IMR-90 (cell line): Measurements from ENCODE around the gene KIFAP3. TPM values are rescaled to one million over a fixed set of nuclear protein-coding genes. Genes with fewer than 3 reads are reported as not detected.

Experiments
- ATAC-seq: fragments of 200-7000 bp; cut with Tn5 transposase; 2 replicates; pipeline ENCODE4 v1.9.1; 2020; ENCODE audit warnings: low read depth, mild to moderate bottlenecking, moderate library complexity
- BruUV-seq: library from RNA; stranded (reverse); fragments of 400-500 nt; replicated peaks from 2 replicates; lab custom pipeline; 2021; lab: Mats Ljungman, UMichigan
- CTCF ChIA-PET: fragments of 300-600 bp; formaldehyde crosslinking; extraction: SDS; loops from one replicate; lab custom pipeline; 2021; ENCODE audit warnings: antibody characterized with exemption; lab: Yijun Ruan, JAX
- POLR2A ChIA-PET: fragments of 300-600 bp; sonication (Branson Sonifier 250); formaldehyde crosslinking; loops from one replicate; lab custom pipeline; 2022; ENCODE audit warnings: antibody characterized with exemption; ENCODE audit not compliant: unreplicated experiment; lab: Charles Lee
- DNase-seq: peaks from one replicate; pipeline ENCODE4 v3.0.0; 2013
- H2AFZ ChIP-seq: replicated peaks from 2 replicates; pipeline ENCODE3; 2013; ENCODE audit warnings: low read length, mild to moderate bottlenecking; ENCODE audit not compliant: poor library complexity
- H2AK5ac ChIP-seq: 2 replicates; pipeline ENCODE4 v1.6.1; 2013; ENCODE audit warnings: low read depth, low read length, inconsistent platforms
- H2AK9ac ChIP-seq: replicated peaks from 2 replicates; pipeline ENCODE3; 2013; ENCODE audit warnings: mild to moderate bottlenecking, low read depth, low read length, moderate library complexity; ENCODE audit not compliant: poor library complexity
- H2BK120ac ChIP-seq: 2 replicates; pipeline ENCODE4 v1.6.1; 2013; ENCODE audit warnings: low read depth, low read length, inconsistent platforms
- H2BK15ac ChIP-seq: 3 replicates; pipeline ENCODE4 v1.6.1; 2013; ENCODE audit warnings: low read depth, low read length, inconsistent platforms
- H2BK20ac ChIP-seq: 2 replicates; pipeline ENCODE4 v1.6.1; 2013; ENCODE audit warnings: low read depth, mild to moderate bottlenecking, inconsistent platforms, low read length, moderate library complexity
- H2BK5ac ChIP-seq: 2 replicates; pipeline ENCODE4 v1.6.1; 2013; ENCODE audit warnings: mild to moderate bottlenecking, low read depth, low read length, inconsistent platforms; ENCODE audit not compliant: poor library complexity, severe bottlenecking
- H3K14ac ChIP-seq: replicated peaks from 2 replicates; pipeline ENCODE4 v1.6.1; 2013; ENCODE audit warnings: low read depth, low read length, inconsistent platforms
- H3K18ac ChIP-seq: 2 replicates; pipeline ENCODE4 v1.6.1; 2013; ENCODE audit warnings: low read depth, low read length, control low read depth
- H3K23ac ChIP-seq: 2 replicates; pipeline ENCODE4 v1.6.1; 2013; ENCODE audit warnings: low read depth, low read length, inconsistent platforms
- H3K27ac ChIP-seq: 2 replicates; pipeline ENCODE4 v1.5.1; 2013; ENCODE audit warnings: mild to moderate bottlenecking, control low read depth, low read length; ENCODE audit not compliant: insufficient read depth
- H3K27me3 ChIP-seq: 2 replicates; pipeline ENCODE4 v1.6.1; 2013; ENCODE audit warnings: low read length; ENCODE audit not compliant: control insufficient read depth, insufficient read depth
- H3K36me3 ChIP-seq: 2 replicates; pipeline ENCODE4 v1.6.1; 2013; ENCODE audit warnings: low read length, mixed read lengths; ENCODE audit not compliant: control insufficient read depth, insufficient read depth
- H3K4ac ChIP-seq: 2 replicates; pipeline ENCODE4 v1.6.1; 2013; ENCODE audit warnings: low read depth, low read length, inconsistent platforms
- H3K4me1 ChIP-seq: 2 replicates; pipeline ENCODE4 v1.6.1; 2013; ENCODE audit warnings: low read length, mixed read lengths; ENCODE audit not compliant: control insufficient read depth, insufficient read depth
- H3K4me2 ChIP-seq: 2 replicates; pipeline ENCODE4 v1.6.1; 2013; ENCODE audit warnings: low read depth, mild to moderate bottlenecking, control low read depth, low read length, moderate library complexity
- H3K4me3 ChIP-seq: 2 replicates; pipeline ENCODE4 v1.5.1; 2013; ENCODE audit warnings: low read depth, mild to moderate bottlenecking, control low read depth, low read length, moderate library complexity; ENCODE audit not compliant: insufficient read depth
- H3K56ac ChIP-seq: 2 replicates; pipeline ENCODE4 v1.6.1; 2013; ENCODE audit warnings: low read length, inconsistent platforms; ENCODE audit not compliant: insufficient read depth; ENCODE audit errors: extremely low read depth
- H3K79me1 ChIP-seq, 2 experiments: 2 replicates each; pipeline ENCODE4 v1.6.1; 2013; ENCODE audit warnings: low read length in 2 of 2, inconsistent platforms in 1 of 2, low read depth in 1 of 2
- H3K9ac ChIP-seq: 2 replicates; pipeline ENCODE4 v1.6.1; 2013; ENCODE audit warnings: low read depth, low read length, control low read depth
- H3K9me1 ChIP-seq: 2 replicates; pipeline ENCODE4 v1.6.1; 2013; ENCODE audit warnings: low read length, inconsistent platforms; ENCODE audit not compliant: insufficient read depth
- H3K9me3 ChIP-seq: 2 replicates; pipeline ENCODE4 v1.6.1; 2013; ENCODE audit warnings: low read length; ENCODE audit not compliant: control insufficient read depth, insufficient read depth
- H4K20me1 ChIP-seq: 2 replicates; pipeline ENCODE4 v1.6.1; 2013; ENCODE audit warnings: low read length, inconsistent platforms; ENCODE audit not compliant: insufficient read depth
- H4K5ac ChIP-seq: 2 replicates; pipeline ENCODE4 v1.6.1; 2013; ENCODE audit warnings: mild to moderate bottlenecking, low read depth, low read length, control low read depth
- H4K8ac ChIP-seq, 2 experiments: 2 replicates each; pipeline ENCODE4 v1.6.1; 2013; ENCODE audit warnings: low read depth in 2 of 2, low read length in 2 of 2, control low read depth in 1 of 2, inconsistent platforms in 1 of 2
- H4K91ac ChIP-seq: 2 replicates; pipeline ENCODE4 v1.6.1; 2013; ENCODE audit warnings: low read depth, low read length, inconsistent platforms; ENCODE audit not compliant: insufficient read depth
- BHLHE40 ChIP-seq: fragments of 150-350 bp; IDR thresholded peaks from 2 replicates; pipeline ENCODE4 v1.6.1; 2016; ENCODE audit warnings: mild to moderate bottlenecking, low read depth, low read length
- CEBPB ChIP-seq: IDR thresholded peaks from 2 replicates; pipeline ENCODE4 v1.6.1; 2012; ENCODE audit warnings: low read depth, low read length, improper control_type of control experiment
- CHD1 ChIP-seq: IDR thresholded peaks from 2 replicates; pipeline ENCODE4 v1.6.1; 2012; ENCODE audit warnings: low read depth, low read length, improper control_type of control experiment
- CTCF ChIP-seq: conservative IDR thresholded peaks from 2 replicates; pipeline ENCODE4 v1.5.1; 2012; ENCODE audit warnings: mild to moderate bottlenecking, low read depth, low read length, improper control_type of control experiment
- ELK1 ChIP-seq: fragments of 150-350 bp; IDR thresholded peaks from 2 replicates; pipeline ENCODE4 v1.6.1; 2016; ENCODE audit warnings: low read depth, mild to moderate bottlenecking, low read length, moderate library complexity, borderline replicate concordance
- MAFK ChIP-seq: IDR thresholded peaks from 2 replicates; pipeline ENCODE4 v1.6.1; 2012; ENCODE audit warnings: low read depth, low read length, improper control_type of control experiment
- MAZ ChIP-seq: IDR thresholded peaks from 2 replicates; pipeline ENCODE4 v1.6.1; 2012; ENCODE audit warnings: low read depth, mild to moderate bottlenecking, low read length, improper control_type of control experiment, moderate library complexity, borderline replicate concordance
- MXI1 ChIP-seq: IDR thresholded peaks from 2 replicates; pipeline ENCODE4 v1.6.1; 2012; ENCODE audit warnings: low read depth, mild to moderate bottlenecking, low read length, moderate library complexity, borderline replicate concordance
- NFE2L2 ChIP-seq: fragments of 150-350 bp; IDR thresholded peaks from 2 replicates; pipeline ENCODE4 v1.6.1; 2016; ENCODE audit warnings: low read depth, mild to moderate bottlenecking, low read length
- RAD21 ChIP-seq: IDR thresholded peaks from 2 replicates; pipeline ENCODE4 v1.6.1; 2012; ENCODE audit warnings: low read length, improper control_type of control experiment
- RCOR1 ChIP-seq: IDR thresholded peaks from 2 replicates; pipeline ENCODE4 v1.6.1; 2012; ENCODE audit warnings: mild to moderate bottlenecking, low read length, improper control_type of control experiment; ENCODE audit not compliant: insufficient replicate concordance
- RFX5 ChIP-seq: IDR thresholded peaks from 2 replicates; pipeline ENCODE4 v1.8.0; 2012; ENCODE audit warnings: low read depth, mild to moderate bottlenecking, low read length, moderate library complexity
- SMC3 ChIP-seq: fragments of 150-350 bp; IDR thresholded peaks from 2 replicates; pipeline ENCODE4 v1.6.1; 2016; ENCODE audit warnings: low read depth, mild to moderate bottlenecking, antibody characterized with exemption, low read length, moderate library complexity
- USF2 ChIP-seq: fragments of 150-350 bp; IDR thresholded peaks from 2 replicates; pipeline ENCODE4 v1.6.1; 2017; ENCODE audit warnings: mild to moderate bottlenecking, antibody characterized with exemption, low read length, low read depth
- dilution Hi-C: fragments of 300-500 bp; cut with HindIII; formaldehyde crosslinking; loops from one replicate; pipeline ENCODE4 v1.14.3; 2018; ENCODE audit warnings: low sequenced_read_pairs; ENCODE audit not compliant: unreplicated experiment
- in situ Hi-C: fragments of 300-500 bp; cut with MboI; formaldehyde crosslinking; loops from 3 replicates; pipeline ENCODE4 v1.14.3; 2019; ENCODE audit warnings: low sequenced_read_pairs, inconsistent platforms, mixed read lengths
- intact Hi-C: fragments of 100-400 bp; cut with micrococcal nuclease; formaldehyde crosslinking; loops from 2 replicates; pipeline ENCODE4 v1.10.0; 2022
- polyA plus RNA-seq, 3 experiments: library from polyadenylated mRNA; depleted of rRNA; stranded (reverse); fragments of >200 nt; gene quantifications; 2 replicates each; pipeline ENCODE4 v1.2.3, GENCODE V29; 2012; ENCODE audit warnings: low replicate concordance in 1 of 3
- total RNA-seq: library from RNA; depleted of rRNA; stranded (reverse); fragments of >200 nt; gene quantifications from 2 replicates; pipeline ENCODE4 v1.2.3, GENCODE V29; 2012

The KIFAP3 gene
- total and polyA plus RNA-seq, 2 of the 4 experiments (the other 2 are of a cell fraction): 10.5 to 10.9 TPM

GRCh38 chr1:170044187-170044586, 30.3 kb downstream of the KIFAP3 start:
- Histone ChIP-seq H3K4me3 (no peak overlapping the region), H3K9me3 (no peaks in the 10 kb centered on the region), H3K4ac (no peak overlapping the region), H4K91ac (no peak overlapping the region), H2BK5ac (no peak overlapping the region), H2BK15ac (no peak overlapping the region), H3K27me3 (no peaks in the 10 kb centered on the region), H3K18ac (no peak overlapping the region), H4K5ac (no peak overlapping the region), H3K23ac (no peak overlapping the region), H3K4me2 (no peak overlapping the region), H4K8ac (no peak overlapping the region), H2AK5ac (no peak overlapping the region), H3K56ac (no peak overlapping the region), H2BK120ac (no peak overlapping the region), H3K14ac (no peak overlapping the region), H3K9me1 (no peaks in the 10 kb centered on the region), H3K9ac (no peak overlapping the region), H3K36me3 (peaks cover 4% of the 10 kb centered on the region; the same call in 1 of the 2 replicates), H2AK9ac (no peak overlapping the region), H3K79me1 (no peaks in the 10 kb centered on the region), H2AFZ (no peak overlapping the region), H4K20me1 (no peaks in the 10 kb centered on the region), H3K4me1 (no peaks in the 10 kb centered on the region), H2BK20ac (no peak overlapping the region), H3K27ac (no peak overlapping the region)
- CTCF ChIA-PET: no interaction called here
- intact Hi-C loops (no loop called here), dilution Hi-C loops (no loop called here), in situ Hi-C loops (no loop called here)
- no peak for ATAC-seq
- peak; percentile 21 for DNase-seq
- TF ChIP-seq CEBPB (no peak), CTCF (no peak), MAFK (no peak), NFE2L2 (no peak), RAD21 (no peak), SMC3 (no peak), BHLHE40 (no peak), ELK1 (no peak), MXI1 (no peak), CHD1 (no peak), RFX5 (no peak), USF2 (no peak), RCOR1 (no peak), MAZ (no peak)
- BruUV-seq: no TSS peak
- POLR2A ChIA-PET: no interaction called here
